ENCODE data around the gene ZMIZ1. TPM values are rescaled to one million over a fixed set of nuclear protein-coding genes. Genes with fewer than 3 reads are reported as not detected.

Gene ZMIZ1
- total RNA-seq, 1 experiment from 2014 or later = 28.4 TPM

- Histone ChIP-seq H3K27ac (ENCODE audit: low read depth, low read length) (no peak overlapping the region), H2AFZ (ENCODE audit: low read depth, low read length, poor library complexity, severe bottlenecking) (no peak overlapping the region), H3K4me3 (replicated peaks in 1 of 2; ENCODE audit: low read depth in 1 of 2, low read length in 2 of 2) (no peak overlapping the region), H3K9me3 (ENCODE audit: control insufficient read depth in 1 of 2, insufficient read depth in 1 of 2, low read depth in 1 of 2, low read length in 2 of 2) (no peaks in the 10 kb centered on the region), H3K4me2 (ENCODE audit: low read length) (no peak overlapping the region), H3K27me3 (ENCODE audit: insufficient read depth, low read length) (no peaks in the 10 kb centered on the region), H4K20me1 (ENCODE audit: insufficient read depth) (no peaks in the 10 kb centered on the region), H3K9me2 (ENCODE audit: insufficient read depth) (no peaks in the 10 kb centered on the region), H3K79me2 (ENCODE audit: insufficient read depth, low read length) (no peaks in the 10 kb centered on the region), H3K9ac (ENCODE audit: low read length) (no peak overlapping the region), H3K4me1 (ENCODE audit: control insufficient read depth in 1 of 2, insufficient read depth in 2 of 2, low read length in 2 of 2) (peaks cover 0 to 17% of the 10 kb centered on the region in 2 experiments; a peak in 2 of 4 replicates), H3K36me3 (ENCODE audit: control insufficient read depth in 1 of 2, insufficient read depth in 2 of 2, low read length in 2 of 2) (no peaks in the 10 kb centered on the region)
- ChIA-PET POLR2A (no interaction called here), RAD21 (ENCODE audit: low non-redundant PET in 1 of 2, low total read pairs in 2 of 2, uncharacterized antibody in 2 of 2, unreplicated experiment in 2 of 2) (no interaction called here), CTCF (interaction anchor here (1.7 kb wide), 1 partner anchor 51 kb away, joined by 4 read pairs; no protein-coding TSS in a partner anchor)
- no TSS peak for BruUV-seq (replicated peaks)
- TF ChIP-seq ZFX (IDR thresholded peaks at IDR 0.05) = no peak
- no peak for TF ChIP-seq TCF7L2 (IDR thresholded peaks at IDR 0.05; ENCODE audit: borderline replicate concordance, extremely low read depth, insufficient read depth, insufficient read length)
- TF ChIP-seq, protein P1, sequence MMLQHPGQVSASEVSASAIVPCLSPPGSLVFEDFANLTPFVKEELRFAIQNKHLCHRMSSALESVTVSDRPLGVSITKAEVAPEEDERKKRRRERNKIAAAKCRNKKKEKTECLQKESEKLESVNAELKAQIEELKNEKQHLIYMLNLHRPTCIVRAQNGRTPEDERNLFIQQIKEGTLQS (IDR thresholded peaks at IDR 0.05) = no peak
- TF ChIP-seq RAD21 (IDR thresholded peaks at IDR 0.05; ENCODE audit: low read depth) = no peak
- no peak for TF ChIP-seq SRF (IDR thresholded peaks at IDR 0.05; ENCODE audit: low read depth)
- no peak for TF ChIP-seq CTCF (IDR thresholded peaks at IDR 0.05 in 2 of 3, conservative IDR thresholded peaks at IDR 0.05 in 1 of 3; ENCODE audit: borderline replicate concordance in 1 of 3, insufficient read depth in 1 of 3, low read depth in 2 of 3, low read length in 2 of 3)
- TF ChIP-seq POLR2A (IDR thresholded peaks at IDR 0.05; ENCODE audit: borderline replicate concordance, extremely low read depth, insufficient read depth, insufficient read length) = no peak
- TF ChIP-seq ZNF274 (IDR thresholded peaks at IDR 0.05; ENCODE audit: low read depth, low read length) = no peak
- no peak for ATAC-seq
- DNase-seq (ENCODE audit: low read depth, low spot score) = no peak
- intact Hi-C loops (cut with micrococcal nuclease) = no loop called here
These were observed 254.8 kb downstream of the ZMIZ1 start for GRCh38 chr10:79323602-79324001.
